Memory B cell (primary cell): Measurements from ENCODE around the gene LCOR.

ENCODE experiments used
- ATAC-seq: fragments of 150-1000 bp; cut with Tn5 transposase; 2 replicates; pipeline ENCODE4 v1.10.0; 2021; ENCODE audit warnings: low read depth, mild to moderate bottlenecking, moderate library complexity
- DNase-seq, 2 donors: peaks; one replicate each; pipeline ENCODE4 v3.0.0; 2022; ENCODE audit warnings: low spot score in 2 of 2
- H3K27ac Mint-ChIP-seq: one replicate; pipeline ENCODE4 v1.8.0; 2022; ENCODE audit warnings: mild to moderate bottlenecking, moderate library complexity, mixed read lengths
- H3K27me3 Mint-ChIP-seq: one replicate; pipeline ENCODE4 v1.8.0; 2022; ENCODE audit warnings: mixed read lengths
- H3K36me3 Mint-ChIP-seq: one replicate; pipeline ENCODE4 v1.8.0; 2022; ENCODE audit warnings: mild to moderate bottlenecking, mixed read lengths
- H3K4me1 Mint-ChIP-seq: one replicate; pipeline ENCODE4 v1.8.0; 2022; ENCODE audit warnings: mixed read lengths
- H3K4me3 Mint-ChIP-seq: one replicate; pipeline ENCODE4 v1.8.0; 2022; ENCODE audit warnings: mild to moderate bottlenecking, moderate library complexity, mixed read lengths
- H3K9me3 Mint-ChIP-seq: one replicate; pipeline ENCODE4 v1.8.0; 2022; ENCODE audit warnings: mixed read lengths

Gene LCOR

DNA sequence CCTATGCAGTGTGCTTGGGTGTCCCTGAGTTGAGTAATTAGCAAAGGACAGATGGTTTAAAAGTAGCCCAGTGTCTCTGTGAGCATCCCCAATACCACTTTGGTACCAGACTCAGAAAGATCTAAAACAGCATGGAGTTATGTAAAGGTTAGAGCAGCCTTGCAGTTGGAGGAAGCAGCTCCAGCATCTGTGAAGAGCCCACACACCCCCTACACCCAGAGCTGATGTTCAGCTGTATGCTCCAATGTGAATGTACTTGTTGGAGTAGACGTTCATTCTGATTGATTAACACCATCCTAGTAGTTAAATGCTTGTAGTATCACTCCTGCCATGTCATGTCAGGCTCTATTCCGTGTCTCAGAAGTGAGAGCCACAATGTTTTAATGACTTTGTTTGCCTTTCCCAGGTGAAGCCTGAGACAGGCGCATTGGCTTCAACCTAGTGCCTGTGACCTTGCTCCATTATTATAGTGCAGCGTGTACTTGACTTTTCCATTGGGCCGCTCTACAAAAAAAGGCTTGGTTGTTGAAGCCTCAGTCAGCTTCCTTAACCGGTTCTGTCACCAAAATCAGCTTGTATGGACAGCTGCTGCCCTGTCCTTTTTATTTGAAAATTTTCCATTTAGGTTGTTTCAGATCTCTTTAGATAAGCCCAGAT lies 154.2 kb downstream of the LCOR start:
- Mint-ChIP-seq H3K4me1 (peaks cover 7% of the 10 kb centered on the region), H3K4me3 (no peak overlapping the region), H3K9me3 (no peaks in the 10 kb centered on the region), H3K27ac (no peak overlapping the region), H3K27me3 (no peaks in the 10 kb centered on the region), H3K36me3 (peaks cover 12% of the 10 kb centered on the region)
- ATAC-seq (no peak), DNase-seq (no peak)

DNA sequence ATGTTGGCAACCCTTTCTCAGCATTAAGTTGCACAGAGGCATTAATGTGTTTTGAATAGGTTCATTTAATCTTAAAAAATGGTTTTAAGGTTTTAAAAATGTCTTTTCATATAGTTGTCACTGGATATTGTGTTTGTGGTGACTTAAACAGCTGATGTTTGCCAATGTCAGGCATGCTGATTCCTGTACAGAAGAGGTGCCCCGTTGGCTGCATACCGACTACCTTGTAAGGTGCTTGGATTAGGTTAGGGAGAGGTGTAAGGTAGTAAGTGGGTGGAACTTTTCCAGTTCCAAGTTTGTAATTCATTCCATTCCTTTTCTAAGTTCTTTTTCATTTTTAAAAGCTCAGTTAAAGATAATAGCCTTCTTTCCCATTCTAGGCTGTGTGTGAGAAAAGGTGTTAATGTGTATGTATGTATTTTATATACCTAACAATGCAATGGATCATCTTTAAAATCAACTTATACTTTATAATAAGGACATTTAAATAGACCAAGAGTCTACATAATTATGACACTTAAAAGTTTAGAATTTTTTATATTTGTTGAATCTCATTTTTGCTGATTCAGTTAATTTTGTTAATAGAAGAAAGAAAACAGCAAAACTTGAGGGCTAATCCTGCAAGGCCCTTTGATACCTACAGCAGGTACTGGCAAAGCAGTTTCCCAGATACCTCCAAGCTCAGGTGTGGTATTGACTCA lies 155.2 kb downstream of the LCOR start:
- no peak for DNase-seq
- Mint-ChIP-seq H3K9me3 (no peaks in the 10 kb centered on the region), H3K27ac (peak overlapping the region; percentile 58), H3K4me1 (peaks cover 11% of the 10 kb centered on the region), H3K4me3 (no peak overlapping the region), H3K36me3 (peaks cover 4% of the 10 kb centered on the region), H3K27me3 (no peaks in the 10 kb centered on the region)
- ATAC-seq = no peak

DNA sequence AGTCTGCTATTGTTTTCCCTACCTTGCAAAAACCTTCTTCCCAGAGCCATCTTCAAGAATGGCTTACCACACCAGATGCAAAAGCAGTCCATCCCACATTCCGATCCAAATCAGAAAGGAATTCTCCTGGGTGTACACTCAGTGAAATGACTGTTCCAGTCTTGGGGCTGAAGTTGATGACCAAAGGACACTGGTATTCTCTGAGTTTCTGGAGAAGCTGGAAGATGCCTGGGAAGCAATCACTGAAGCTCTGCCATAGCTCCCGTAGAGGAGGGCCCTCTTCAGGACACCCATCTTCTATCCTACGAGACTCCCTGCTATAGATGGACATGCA lies 155.7 kb downstream of the LCOR start:
- Mint-ChIP-seq H3K4me1 (peaks cover 17% of the 10 kb centered on the region), H3K36me3 (peaks cover 2% of the 10 kb centered on the region), H3K9me3 (no peaks in the 10 kb centered on the region), H3K27me3 (no peaks in the 10 kb centered on the region), H3K27ac (no peak overlapping the region), H3K4me3 (no peak overlapping the region)
- no peak for ATAC-seq
- DNase-seq = no peak

DNA sequence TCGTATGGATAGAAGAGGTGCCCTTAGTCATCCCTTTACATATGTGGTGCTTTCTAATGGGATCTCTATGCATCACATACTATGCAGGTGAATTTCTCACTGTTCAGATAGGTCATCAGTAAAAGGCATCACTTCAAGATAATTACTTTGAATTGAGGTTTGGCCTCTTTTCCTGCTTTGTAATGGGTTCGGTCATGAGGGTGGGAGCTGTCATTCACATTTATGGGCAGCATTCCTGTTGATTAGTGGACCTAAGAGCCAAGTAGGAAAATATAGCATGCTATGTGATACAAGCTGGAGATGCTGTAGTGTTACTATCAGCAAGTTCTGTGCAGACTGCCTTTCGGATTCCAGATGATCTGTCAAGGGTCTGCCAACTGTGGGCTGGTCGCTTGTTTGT lies 156.3 kb downstream of the LCOR start:
- Mint-ChIP-seq H3K4me1 (peaks cover 19% of the 10 kb centered on the region), H3K36me3 (peaks cover 2% of the 10 kb centered on the region), H3K27ac (no peak overlapping the region), H3K4me3 (no peak overlapping the region), H3K9me3 (no peaks in the 10 kb centered on the region), H3K27me3 (no peaks in the 10 kb centered on the region)
- DNase-seq = no peak
- no peak for ATAC-seq

DNA sequence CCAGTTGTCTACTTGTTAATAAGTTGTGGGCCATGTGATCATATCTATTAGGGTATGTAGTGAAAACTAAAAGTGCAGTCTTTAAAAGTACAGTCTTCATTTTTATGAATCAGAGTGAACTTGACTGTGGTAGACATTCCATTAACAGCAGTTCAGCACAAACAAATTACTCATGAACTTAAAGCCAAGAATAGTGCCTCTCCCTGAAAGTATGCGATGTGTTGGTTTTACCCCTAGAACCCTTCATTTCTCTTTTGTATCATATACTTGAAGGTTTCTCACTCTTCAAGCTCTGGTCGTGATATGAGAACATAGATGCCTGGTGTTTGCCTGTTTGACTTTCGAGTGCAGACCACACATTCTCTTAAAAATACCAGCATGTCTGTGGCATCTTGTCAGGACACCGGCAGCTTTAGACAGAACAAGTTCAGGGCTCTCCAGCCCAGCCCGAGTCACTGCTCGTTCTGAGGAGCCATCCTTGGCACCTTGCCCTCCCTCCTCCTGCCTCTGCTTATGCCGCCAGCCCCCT lies 159.3 kb downstream of the LCOR start:
- H3K36me3 Mint-ChIP-seq = peaks cover 2% of the 10 kb centered on the region
- no peak overlapping the region for H3K27ac Mint-ChIP-seq
- no peaks in the 10 kb centered on the region for H3K27me3 Mint-ChIP-seq
- no peak for ATAC-seq
- no peak overlapping the region for H3K4me3 Mint-ChIP-seq
- H3K4me1 Mint-ChIP-seq = peaks cover 15% of the 10 kb centered on the region
- no peaks in the 10 kb centered on the region for H3K9me3 Mint-ChIP-seq
- no peak for DNase-seq

DNA sequence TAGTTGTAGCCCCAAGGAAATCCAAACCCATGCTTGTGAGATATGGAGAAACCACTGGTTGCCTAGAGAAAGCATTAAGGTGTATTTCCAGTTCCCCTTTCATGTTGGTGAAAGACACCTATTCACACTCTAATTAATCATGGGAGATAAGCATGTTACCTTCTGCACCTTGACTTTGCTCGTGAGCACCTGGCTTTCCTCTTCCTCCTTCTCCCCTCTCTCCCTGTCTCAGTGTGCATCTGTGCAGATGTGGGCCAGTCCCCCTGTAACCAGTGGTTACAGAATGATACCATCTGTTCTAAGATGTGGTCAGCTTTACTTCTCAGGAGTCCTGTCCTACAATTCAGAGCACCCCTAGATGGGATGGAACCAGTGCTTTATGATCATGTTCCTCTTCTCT lies 160.6 kb downstream of the LCOR start:
- H3K4me3 Mint-ChIP-seq = no peak overlapping the region
- H3K27me3 Mint-ChIP-seq = no peaks in the 10 kb centered on the region
- no peak overlapping the region for H3K27ac Mint-ChIP-seq
- no peaks in the 10 kb centered on the region for H3K9me3 Mint-ChIP-seq
- ATAC-seq = no peak
- no peak for DNase-seq
- peaks cover 2% of the 10 kb centered on the region for H3K36me3 Mint-ChIP-seq
- peaks cover 15% of the 10 kb centered on the region for H3K4me1 Mint-ChIP-seq

DNA sequence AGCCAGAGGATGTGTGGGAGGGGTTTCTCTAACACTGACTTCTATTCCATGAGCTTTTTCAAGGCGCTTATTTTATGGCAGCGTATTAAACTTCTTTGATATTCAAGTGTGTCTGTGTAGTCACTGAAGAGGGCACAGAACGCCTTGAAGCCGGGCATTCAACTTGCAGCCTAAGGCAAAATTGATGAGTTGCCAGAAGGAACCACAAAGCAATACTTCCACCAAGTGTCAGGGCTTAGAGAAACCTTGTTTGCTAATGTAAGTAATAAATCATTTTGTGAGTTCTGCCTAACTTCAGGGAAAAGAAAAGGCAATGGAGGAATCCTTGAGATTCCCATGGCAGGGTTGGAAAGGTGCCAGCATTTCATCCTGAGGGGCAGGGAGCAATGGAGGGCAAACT lies 163.8 kb downstream of the LCOR start:
- H3K36me3 Mint-ChIP-seq = peaks cover 2% of the 10 kb centered on the region
- ATAC-seq = no peak
- DNase-seq = no peak
- no peaks in the 10 kb centered on the region for H3K27me3 Mint-ChIP-seq
- no peak overlapping the region for H3K4me3 Mint-ChIP-seq
- H3K9me3 Mint-ChIP-seq = no peaks in the 10 kb centered on the region
- H3K4me1 Mint-ChIP-seq = peaks cover 15% of the 10 kb centered on the region
- H3K27ac Mint-ChIP-seq = no peak overlapping the region

DNA sequence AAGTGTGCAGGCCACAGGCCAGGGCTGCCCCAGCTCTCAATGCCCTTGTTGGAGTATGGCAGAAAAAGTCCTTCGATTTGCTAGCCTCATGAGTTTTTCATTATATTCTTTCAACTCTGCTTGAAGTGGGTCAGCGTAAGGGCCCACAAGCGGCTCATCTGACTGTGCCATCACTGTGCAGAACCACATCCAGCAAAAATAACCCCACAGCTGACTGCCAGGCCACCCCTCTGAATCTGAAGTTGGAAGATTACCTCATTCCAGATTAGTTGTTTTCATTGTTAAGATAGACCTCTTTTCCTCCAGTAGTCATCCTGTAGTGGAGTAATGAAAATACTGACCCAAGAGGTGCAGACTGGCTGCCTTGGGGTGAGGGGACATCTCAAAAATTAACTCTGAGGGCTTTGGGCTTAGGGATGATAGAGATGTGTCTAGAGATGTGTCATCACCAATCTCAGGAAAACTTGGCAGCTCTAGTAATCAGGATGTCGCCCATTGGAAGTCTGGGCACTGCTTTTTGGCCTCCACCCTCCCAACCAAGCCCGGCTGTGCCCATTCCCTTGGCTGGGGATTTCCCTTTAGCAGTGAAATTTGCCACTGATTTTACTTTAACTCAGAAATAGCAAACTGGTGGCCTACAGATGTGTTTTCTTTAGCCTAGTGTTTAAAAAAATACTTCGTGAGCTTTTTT lies 164.3 kb downstream of the LCOR start:
- Mint-ChIP-seq H3K27me3 (no peaks in the 10 kb centered on the region), H3K36me3 (peaks cover 2% of the 10 kb centered on the region), H3K4me3 (no peak overlapping the region), H3K9me3 (no peaks in the 10 kb centered on the region), H3K27ac (no peak overlapping the region), H3K4me1 (peaks cover 11% of the 10 kb centered on the region)
- ATAC-seq (no peak), DNase-seq (no peak)

DNA sequence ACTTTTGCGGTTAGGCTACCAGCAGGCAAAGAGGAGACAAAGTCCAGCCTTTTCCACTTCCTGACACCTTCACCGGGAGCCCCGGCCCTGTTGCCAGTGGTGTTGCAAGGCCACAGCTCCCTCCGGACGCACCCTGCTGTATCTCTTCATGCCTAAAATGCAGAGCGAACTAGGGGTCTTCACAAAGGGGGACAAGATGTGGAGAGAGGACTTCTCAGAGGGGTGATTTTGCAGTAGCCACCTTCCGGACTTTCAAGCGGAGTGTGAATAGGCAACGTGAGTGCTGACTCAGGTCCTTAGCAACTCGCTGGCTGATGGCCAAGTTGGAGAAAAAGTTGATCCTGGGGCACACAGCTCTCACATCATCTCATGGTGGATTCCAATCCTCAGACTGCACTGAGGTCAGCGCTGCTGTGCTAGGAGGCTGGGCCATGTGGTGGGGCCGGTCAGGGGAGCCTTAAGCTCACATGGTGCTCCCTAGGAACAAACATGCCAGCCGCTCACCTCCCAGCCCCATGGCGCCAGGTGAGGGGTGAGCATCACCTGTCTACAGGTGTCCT lies 166.3 kb downstream of the LCOR start:
- no peaks in the 10 kb centered on the region for H3K4me1 Mint-ChIP-seq
- DNase-seq = no peak
- no peaks in the 10 kb centered on the region for H3K27me3 Mint-ChIP-seq
- no peaks in the 10 kb centered on the region for H3K36me3 Mint-ChIP-seq
- ATAC-seq = no peak
- no peak overlapping the region for H3K27ac Mint-ChIP-seq
- H3K9me3 Mint-ChIP-seq = no peaks in the 10 kb centered on the region
- H3K4me3 Mint-ChIP-seq = no peak overlapping the region

DNA sequence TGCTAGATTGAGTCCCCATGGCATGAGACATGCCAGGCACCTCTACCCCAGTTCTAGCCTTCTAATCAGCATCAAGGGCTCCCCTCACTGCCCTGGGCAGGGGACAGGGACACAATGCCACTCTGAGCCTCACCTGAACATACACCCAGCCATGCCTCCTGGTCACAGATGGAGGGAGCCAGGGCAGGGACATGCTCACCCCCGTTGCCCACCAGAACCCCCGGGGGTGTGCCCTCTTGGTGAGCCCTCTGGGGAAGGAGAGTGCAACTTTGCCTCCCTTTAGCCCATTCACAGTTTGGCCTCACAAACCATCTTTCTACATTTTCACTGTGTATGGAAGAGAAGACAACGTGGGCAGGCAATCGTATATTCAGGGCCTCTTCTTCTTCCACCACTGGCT lies 167.2 kb downstream of the LCOR start:
- no peak overlapping the region for H3K27ac Mint-ChIP-seq

DNA sequence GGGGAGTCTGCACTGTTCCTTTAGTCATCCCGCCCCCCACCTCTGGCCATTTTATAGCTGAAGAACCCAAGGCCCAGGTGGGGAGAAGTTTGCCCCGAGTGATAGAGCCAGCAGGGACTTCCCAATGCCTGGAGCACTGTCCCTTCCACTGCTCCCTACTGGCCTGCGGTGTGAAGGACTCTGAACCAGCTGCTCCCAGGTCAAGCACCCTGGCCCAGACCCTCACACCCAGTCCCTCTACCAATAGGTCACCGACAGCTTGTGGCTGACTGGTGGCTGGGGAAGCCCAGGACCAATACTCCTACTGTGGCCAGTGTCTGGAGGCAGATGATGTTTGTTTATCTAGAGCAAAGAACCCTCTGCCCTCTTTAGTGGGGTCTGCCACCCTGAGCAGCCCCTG lies 167.9 kb downstream of the LCOR start:
- H3K4me1 Mint-ChIP-seq = no peaks in the 10 kb centered on the region
- no peaks in the 10 kb centered on the region for H3K9me3 Mint-ChIP-seq
- H3K27ac Mint-ChIP-seq = no peak overlapping the region
- H3K27me3 Mint-ChIP-seq = no peaks in the 10 kb centered on the region
- ATAC-seq (no peak), DNase-seq (no peak)
- no peaks in the 10 kb centered on the region for H3K36me3 Mint-ChIP-seq
- H3K4me3 Mint-ChIP-seq = no peak overlapping the region

More for the DNA sequence above, 167.2 kb downstream of the LCOR start:
- ATAC-seq (no peak), DNase-seq (no peak)
- Mint-ChIP-seq H3K4me3 (no peak overlapping the region), H3K9me3 (no peaks in the 10 kb centered on the region), H3K36me3 (no peaks in the 10 kb centered on the region), H3K27me3 (no peaks in the 10 kb centered on the region), H3K4me1 (no peaks in the 10 kb centered on the region)

DNA sequence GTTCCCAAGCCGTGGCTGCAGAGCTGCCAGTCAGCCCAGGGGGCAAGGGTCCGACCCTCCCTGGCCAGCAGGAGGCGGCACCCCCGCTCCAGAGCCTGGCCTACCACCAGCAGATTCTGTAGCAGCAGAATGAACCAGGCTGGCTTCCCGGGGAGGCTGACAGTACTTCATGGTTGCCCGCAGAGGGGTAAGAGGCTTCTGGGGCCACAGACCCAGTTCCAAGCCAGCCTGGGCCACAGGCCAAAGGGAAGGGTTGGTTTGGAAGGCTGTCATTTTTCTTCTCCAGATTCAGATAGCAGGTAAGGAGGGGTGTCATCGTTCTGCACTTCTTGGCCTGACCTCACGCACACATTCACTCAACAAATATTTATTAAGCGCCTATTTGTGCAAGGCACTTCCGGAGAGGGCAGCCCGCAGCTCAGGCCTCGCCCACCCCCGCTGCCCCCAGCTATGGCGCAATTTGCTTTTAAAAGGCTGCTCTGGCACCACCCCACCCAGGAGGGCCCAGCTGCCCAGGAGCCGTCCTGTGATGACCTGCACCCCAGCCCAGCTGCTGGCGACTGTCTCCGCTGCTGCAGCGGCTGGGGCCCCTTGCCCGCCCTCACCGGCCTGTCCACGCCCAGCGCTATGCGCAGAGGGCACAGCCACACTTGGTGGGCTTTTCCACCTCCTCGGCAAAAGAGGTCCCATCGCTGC lies 168.5 kb downstream of the LCOR start:
- Mint-ChIP-seq H3K4me3 (no peak overlapping the region), H3K27ac (no peak overlapping the region), H3K9me3 (peaks cover 2% of the 10 kb centered on the region), H3K27me3 (peaks cover 2% of the 10 kb centered on the region), H3K4me1 (no peaks in the 10 kb centered on the region), H3K36me3 (peaks cover 2% of the 10 kb centered on the region)
- DNase-seq = no peak
- no peak for ATAC-seq

DNA sequence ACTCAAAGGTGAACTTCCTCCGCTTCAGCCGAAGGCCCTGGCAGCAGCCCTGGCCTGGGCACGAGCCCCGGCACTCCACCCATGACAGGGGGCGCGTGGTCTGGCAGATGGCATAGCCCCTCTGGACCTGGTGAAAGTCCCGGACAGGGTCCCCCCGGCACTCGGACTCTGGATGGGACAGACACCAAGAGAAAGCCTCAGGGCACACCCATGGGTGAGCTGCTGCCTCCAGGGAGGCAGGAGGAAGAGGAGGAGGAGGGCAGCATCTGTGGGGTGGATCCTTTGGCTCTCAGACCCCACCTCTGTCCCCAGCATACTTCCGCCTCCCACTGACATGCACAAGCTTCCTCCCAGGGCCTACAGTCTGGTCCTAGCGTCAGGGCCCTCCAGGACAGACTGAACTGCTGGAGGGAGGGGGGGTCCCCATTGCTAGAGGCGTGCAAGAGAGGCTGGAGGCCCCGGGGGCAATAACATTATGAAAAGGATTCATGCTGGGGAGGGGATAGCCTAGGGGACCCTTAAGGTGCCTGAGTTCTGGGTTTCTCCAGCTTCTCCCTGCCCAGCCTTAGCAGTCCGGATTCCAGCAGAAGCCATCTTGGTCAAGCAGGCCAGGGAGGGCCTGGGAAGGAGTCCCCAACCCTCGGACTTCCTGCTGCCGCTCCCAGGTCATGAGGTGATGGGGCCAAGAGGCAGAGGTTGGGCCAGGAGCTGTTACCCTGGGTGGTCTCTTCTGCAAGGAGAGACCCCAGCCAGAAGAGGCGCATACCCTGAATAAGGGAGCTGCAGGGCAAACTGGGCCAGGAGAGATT lies 169.3 kb downstream of the LCOR start:
- Mint-ChIP-seq H3K27me3 (peaks cover 2% of the 10 kb centered on the region), H3K4me3 (no peak overlapping the region), H3K27ac (no peak overlapping the region), H3K36me3 (peaks cover 3% of the 10 kb centered on the region), H3K4me1 (no peaks in the 10 kb centered on the region), H3K9me3 (peaks cover 3% of the 10 kb centered on the region)
- no peak for ATAC-seq
- no peak for DNase-seq
